Non-pigmented ciliary epithelial cell (primary cell): ENCODE results near the gene DNAL4.
A peak's percentile ranks its signal among the peaks of the same experiment; 100 is the strongest.
"Not testable (repeated sequence)": the region's sequence is repeated elsewhere in the genome, so short reads cannot be mapped to it uniquely, and the experiment has no call there.

Source experiments
- DNase-seq: peaks from one replicate; pipeline ENCODE4 v3.0.0-alpha.2; 2010; ENCODE audit warnings: low read depth

DNAL4 gene

DNA sequence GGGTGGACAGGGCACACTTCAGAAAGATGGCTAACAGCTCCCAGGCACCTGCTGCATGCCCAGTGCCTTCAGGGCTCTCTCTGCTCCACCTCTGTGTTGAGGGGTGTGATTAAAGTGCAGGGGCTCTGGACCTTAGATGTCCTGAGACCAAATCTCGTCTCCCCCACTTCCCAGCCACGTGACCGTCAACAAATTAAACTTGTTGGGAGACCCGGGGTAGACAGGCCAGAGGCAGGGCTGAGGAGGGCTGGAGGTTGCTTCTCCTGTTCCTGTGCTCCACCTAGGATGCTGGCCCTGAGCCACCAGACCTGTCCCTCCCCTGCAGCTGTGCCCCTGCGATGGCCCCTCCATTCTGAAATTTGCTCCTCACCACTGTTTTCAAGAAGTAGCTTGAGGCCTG is 32.9 kb upstream of the DNAL4 start:
- DNase-seq: no peak

DNA sequence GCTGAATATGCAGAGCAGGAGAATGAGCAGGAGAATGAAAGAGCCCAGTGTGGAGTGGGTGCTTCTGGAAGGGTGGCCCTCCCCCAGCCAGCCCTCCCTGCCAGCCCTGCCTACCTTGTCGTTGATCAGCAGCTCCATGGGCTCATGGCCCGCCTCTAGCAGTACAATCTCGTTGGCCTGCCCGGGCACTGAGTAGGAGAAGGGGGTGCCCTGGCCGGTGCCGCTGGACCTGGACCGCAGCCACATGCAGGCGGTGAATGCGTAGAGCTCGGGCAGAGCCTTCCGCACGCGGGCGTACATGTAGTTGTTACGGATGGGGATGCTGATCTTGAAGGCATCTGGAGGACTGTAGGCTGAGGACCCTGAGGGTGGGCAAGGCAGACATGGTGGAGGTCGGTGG is 32.4 kb upstream of the DNAL4 start:
- no peak for DNase-seq

DNA sequence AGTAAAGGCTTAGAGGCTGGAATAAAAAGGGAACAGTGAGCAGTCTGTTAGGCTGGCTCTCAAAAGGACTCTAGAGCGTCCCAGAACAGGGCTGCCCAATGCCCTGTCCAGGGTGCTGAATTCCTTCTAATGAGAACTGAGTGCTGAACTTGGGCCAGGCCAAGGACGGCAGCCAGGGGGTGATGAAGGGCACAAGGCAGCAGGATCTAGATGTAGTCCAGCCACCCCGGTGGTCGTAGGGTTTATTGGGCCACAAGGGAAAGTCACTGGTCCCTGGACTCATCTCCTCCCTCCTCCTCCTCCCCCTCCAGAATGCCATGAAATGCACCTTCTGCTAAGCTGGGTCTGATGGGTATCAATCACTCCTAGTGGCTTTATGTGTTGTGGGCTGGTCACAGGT is 30.6 kb upstream of the DNAL4 start:
- DNase-seq: peak; percentile 31

DNA sequence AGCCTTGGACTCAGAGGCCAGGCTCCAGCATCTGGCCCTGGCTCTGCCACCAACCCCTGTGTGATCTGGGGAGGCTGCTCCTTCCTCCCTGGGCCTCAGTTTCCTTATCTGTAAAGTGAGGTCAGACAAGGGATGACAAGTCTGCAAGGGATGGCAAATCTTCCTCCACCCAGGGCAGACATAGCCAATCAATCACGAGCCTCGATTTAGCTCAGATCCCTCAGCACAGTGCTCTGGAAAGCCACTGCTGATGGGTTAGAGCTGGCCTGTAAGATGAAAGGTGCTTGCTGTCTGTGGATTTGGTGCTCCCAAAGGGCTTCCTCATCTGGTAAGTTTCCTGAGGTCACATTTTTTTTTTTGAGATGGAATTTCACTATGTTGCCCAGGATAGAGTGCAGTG is 29.7 kb upstream of the DNAL4 start:
- DNase-seq: no peak

DNA sequence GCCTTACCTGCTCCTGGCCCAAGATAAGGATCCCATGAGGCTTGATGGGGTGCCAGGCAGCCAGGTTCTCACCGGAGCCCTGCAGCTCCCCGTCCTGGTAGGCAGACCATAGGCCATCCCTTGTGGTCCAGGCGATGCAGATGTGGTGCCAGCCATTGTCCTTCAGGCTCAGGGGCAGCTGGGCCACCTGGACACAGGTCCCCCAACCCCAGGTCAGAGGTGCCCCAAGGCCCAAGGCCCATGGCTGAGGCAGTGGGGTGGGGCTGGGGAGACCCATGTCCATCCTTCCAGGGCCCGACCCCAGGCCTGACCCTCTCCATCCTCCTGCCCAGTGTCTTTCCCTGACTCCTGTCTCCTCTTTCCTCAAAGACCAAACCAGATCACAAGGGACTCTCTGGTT is 29.1 kb upstream of the DNAL4 start:
- DNase-seq: no peak

DNA sequence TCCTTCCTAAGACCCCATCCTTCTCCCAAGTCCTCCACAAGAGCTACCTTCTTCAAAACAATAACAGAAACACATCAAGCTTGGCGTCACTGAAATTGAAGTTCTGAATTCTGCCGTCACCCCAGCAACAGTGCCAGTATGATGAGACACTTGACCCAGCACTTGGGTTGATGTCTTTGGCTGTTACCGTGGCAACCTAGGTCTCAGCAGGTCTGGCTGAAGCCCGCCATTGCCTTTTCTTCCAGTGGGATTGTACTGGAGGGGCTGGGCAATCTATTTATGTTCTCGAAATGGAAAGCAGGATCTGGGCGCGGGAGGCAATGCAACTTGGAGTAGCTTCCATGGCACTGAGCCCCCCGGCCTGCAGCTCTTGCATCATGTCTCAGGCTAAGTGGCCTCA is 26.1 kb upstream of the DNAL4 start:
- no peak for DNase-seq

DNA sequence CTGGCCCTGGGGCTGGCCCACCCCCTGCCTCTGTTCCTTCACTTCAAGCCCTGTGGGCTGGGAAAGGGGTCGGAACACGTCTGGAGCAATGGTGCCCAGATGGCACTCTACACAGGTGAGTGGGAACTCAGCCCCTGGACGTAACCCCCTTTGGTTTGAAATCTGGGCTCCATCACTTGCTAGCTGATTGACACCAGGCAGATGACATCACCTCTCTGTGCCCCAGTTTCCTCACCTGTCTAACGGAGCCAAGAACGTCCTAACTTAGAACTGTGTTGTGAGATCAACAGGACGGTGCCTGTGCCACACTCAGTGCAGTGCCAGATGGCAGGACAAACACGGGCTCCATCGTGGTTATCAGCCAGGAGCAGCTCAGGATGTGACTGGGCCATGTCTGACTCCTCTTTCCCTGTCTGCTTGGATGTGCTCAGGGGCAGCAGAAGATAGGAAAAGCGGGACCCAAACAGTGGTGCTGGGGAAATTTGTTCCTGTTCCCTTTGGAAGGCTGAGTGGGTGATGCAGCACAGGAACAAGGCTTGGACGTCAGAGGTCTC is 25.5 kb upstream of the DNAL4 start:
- no peak for DNase-seq

DNA sequence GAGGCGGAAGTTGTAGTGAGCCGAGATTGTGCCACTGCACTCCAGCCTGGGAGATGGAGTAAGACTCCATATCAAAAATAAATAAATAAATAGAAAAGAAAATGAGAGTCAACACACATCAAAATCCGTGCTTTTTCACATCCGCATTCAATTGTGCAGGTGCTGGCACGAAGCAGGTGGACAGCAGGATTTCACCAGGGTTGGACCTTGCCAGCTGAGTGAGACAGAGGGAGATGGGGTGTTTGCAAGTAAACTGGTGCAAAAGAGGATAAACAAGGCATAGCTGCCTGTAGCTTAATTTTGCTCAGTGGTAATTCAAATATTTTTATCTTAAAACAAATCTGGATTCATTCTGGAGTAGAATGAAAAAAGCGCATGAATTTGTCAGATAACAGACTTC is 23.3 kb upstream of the DNAL4 start:
- no peak for DNase-seq

DNA sequence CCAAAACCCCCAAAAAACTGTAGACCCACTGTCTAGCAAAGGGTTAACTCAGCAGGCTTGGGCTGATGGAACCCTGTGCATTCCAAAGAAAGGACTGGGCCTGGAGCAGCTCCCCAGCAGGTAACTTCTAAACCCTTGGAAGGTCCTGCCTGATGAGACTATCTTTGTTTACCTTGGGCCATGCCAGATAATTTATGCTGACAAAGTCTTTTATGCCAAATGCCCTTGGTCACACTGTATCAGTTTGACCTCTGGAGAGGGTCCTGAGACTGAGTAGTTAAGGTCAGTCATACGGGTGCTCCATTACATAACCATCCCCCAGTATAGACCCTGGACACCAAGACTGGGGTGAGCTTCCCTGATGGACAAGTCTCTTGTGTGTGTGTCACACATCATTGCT is 21.9 kb upstream of the DNAL4 start:
- DNase-seq: no peak

DNA sequence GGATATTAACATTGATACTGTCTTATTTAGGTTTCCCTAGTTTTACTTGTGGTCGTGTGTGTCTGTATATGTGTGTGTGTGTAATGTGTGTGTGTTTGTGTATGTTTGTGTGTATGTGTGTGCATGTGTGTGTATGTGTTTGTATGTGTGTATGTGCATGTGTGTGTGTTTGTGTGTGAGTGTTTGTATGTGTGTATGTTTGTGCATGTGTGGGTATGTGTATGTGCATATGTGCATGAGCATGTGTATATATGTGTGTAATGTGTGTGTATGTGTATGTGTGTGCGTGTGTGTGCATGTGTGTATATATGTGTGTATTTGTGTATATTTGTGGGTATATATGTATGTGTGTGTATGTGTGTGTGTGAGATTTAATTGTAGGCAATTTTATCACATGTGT is 17.3 kb upstream of the DNAL4 start:
- DNase-seq: no peak

DNA sequence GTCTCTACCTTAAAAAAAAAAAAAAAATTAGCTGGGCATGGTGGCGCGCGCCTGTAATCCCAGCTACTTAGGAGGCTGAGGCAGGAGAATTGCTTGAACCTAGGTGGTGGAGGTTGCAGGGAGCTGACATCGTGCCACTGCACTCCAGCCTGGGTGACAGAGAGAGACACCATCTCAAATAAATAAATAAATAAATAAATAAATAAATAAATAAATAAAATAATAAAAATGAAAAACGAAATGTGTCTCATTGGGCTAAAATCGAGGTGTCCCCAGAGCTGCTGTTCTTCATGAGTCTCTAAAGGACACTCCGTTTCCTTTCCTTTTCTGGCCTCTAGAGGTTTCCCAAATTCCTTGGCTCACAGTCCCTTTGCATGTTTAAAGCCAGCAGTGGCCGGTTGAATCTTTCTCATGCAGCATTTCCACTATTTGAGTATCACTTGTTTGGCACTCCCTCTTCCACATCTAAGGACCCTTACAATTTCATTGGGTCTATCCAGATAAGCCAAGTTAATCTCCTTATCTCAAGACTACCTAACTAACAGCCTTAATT is 11.2 kb upstream of the DNAL4 start:
- not testable (repeated sequence) for DNase-seq

DNA sequence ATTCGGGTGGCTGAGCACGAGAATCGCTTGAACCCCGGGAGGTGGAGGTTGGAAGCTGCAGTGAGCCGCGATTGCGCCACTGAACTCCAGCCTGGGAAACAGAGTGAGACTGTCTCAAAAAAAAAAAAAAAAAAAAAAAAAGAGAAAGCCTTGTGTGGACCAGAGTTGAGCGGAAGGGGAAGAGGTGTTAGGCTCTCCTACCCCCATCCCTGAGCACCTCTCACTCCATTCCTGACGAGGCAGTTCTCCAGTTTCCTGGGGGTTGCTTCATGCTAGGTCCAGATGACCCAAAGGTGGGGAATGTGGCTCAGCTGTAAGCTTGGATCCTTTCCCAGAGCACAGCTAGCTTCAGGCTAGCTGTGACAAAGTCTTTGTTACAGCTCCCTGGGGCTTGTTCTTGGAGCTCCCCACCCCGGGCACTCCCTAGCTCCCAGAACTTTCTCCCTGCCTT is 8.8 kb upstream of the DNAL4 start:
- DNase-seq: peak; percentile 82

DNA sequence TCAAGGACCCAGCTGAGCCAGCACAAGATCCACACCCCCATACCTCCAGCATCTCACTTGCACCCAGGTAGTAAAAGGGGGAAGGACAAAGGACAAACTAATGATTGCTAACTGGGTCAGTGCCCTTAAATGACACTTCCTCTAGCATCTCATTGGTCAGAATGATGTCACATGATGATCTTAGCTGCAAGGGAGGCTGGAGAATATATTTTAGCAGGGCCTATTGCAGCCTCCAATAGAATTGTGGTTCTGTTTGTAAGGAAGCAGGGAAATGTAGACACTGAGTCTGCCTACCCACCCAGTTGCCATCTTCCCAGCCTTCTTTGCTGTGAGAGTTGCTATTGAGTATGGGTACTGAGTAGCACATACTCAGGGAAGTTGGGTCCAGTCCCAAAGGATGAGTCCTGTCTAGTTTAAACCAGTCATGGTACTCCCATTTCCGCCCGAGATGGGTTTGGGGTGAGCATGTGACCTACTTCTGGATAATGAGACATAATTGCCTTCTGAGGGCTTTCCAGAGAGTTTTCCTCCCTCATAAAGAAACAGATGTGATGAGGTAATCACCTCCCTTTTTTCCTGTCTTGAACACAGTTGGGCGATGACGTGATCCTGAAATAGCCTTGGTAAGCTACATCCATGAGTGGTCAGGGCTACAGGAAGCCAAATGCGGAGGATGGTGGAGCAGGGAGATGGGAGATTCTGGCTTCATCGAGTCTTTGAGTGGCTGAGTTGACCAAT is 5.5 kb upstream of the DNAL4 start:
- DNase-seq: no peak

DNA sequence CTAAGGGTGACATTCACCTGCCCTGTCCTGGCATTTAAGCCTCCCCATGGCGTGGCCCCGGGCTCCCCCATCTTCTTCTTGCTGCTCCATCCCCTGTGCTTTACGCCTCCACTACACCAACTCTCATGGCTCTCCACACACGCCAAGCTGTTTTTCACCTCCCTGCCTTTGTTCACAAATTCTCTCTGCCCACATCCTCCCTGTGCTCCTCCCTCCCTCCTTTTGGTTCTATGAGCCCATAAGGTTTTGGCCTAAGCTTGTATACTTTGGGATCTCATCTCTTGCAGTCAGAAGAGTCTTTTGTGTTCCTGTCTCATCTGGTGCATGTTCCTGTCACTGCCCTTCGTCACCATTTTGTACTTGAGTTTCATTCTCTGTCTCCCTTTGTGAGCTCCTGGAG is 4.6 kb upstream of the DNAL4 start:
- no peak for DNase-seq

DNA sequence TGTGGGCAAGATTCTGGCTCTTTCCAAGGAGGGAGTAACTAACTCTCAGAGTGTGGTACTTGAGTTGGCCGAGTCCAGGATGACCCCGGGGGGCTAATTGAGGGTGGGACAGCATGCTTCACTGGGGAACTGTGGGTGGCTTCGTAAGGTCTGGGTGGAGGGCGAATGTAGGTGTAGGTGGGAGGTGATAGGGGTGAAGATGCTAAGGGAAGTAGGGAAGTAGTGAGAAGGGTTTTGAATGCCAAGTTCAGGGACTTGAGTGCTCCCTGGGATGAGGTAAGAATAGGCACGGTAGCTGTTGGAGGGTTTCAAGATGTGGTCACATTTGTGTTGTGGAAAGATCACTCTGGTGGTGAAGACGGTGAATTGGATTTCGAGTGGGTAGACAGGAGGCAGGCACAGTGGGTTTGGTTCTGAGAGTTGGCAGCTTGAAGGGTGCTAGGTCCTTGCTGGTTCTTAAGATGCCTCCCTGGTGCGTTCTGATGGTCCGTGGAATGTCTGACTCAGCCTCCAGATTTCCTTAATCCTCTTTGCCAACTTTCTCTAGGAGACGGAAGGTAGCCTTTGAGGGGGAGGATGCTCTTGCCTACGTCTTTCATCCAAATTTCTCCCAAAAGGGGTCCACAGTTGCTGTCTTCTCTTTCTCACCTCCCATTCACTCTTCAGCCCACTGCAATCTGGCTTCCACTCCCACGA is 2.5 kb upstream of the DNAL4 start:
- DNase-seq: no peak

DNA sequence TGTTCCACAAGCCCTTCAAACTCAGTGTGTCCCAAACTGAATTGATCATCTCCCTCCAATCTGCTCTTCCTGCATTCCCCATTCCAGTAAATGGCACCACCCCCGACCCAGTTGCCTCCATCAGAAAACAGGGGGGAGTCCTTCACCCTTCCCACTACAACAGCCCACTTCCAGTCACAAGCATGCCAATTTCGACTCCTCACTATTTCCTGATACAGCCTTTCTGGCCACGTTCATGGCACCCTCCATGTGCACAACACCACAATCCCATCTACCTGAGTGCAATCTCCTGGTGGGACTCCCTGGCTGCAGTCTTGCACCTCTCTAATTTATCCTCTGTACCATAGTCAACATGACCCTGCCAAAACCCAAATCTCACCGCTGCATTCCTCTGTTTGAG is 1.6 kb upstream of the DNAL4 start:
- DNase-seq: no peak

DNA sequence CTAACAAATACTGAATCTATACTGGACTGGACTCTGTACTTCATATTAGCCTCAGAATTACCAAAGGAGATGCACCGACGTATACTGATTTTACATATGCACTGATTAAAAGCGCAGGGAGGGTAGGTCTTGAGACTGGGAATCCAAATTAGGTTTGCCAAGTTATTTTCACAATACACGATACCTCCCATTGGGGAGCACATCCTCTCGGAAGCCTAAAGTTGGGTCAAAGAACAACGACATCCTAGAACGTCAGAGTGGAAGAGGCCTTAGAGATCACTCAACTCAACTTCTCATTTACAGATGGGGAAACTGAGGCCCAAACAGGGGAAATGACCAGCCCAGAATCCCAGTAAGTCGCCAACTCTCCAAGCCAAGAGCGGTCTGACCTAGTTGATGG is 626 bp downstream of the DNAL4 start:
- DNase-seq: no peak

DNA sequence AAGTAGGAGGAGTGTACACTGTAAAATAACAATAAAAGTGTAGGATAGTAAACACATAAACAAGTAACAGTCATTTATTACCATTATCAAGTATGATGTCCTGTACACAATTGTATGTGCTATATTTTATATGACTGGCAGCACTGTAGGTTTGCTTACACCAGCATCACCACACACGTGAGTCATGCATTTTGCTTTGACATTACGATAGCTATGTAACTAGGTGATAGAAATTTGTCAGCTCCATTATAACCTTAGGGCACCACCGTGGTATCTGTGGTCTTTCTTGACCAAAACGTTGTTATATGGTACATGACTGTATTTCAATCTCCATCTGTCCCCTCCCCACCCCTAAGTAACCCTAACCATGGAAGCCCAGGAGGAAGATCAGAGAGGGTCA is 1.1 kb downstream of the DNAL4 start:
- no peak for DNase-seq

DNA sequence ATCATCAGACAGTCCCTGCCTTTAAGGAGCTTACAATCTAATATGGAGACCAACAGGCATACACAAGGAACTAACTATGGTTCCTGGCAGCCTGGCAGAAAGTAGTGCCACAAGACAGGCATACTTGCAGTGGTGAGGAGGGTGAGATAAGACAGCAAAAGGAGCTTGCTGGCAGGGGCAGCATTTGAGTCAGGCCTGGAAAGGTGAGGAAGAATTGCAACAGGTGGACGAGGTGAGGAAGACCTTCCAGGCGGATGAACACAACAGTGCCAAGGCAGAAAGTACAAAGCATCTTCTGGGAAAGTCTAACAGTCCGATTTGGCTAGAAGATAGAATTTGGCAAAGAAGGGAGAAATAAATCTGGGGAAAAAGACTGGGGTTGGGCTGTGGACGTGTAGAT is 4.3 kb downstream of the DNAL4 start:
- no peak for DNase-seq

DNA sequence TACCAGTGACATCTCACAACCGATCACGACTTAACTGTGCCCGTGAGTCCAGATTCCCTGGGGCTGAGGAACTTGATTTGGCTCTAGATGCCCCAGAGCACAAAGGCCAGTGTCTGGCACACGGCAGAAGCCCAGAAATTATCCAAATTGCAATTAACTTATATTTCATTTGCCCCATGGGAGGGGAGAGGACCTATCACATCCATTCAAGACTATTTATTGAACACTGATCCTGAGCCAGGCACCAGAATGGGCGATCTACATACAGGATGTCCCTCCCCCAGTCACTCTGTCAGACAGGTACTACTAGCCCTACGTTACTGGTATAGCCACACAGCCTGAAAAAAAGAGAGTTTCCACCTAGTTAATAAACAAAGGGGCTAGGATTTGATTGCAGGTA is 5.1 kb downstream of the DNAL4 start:
- no peak for DNase-seq

DNA sequence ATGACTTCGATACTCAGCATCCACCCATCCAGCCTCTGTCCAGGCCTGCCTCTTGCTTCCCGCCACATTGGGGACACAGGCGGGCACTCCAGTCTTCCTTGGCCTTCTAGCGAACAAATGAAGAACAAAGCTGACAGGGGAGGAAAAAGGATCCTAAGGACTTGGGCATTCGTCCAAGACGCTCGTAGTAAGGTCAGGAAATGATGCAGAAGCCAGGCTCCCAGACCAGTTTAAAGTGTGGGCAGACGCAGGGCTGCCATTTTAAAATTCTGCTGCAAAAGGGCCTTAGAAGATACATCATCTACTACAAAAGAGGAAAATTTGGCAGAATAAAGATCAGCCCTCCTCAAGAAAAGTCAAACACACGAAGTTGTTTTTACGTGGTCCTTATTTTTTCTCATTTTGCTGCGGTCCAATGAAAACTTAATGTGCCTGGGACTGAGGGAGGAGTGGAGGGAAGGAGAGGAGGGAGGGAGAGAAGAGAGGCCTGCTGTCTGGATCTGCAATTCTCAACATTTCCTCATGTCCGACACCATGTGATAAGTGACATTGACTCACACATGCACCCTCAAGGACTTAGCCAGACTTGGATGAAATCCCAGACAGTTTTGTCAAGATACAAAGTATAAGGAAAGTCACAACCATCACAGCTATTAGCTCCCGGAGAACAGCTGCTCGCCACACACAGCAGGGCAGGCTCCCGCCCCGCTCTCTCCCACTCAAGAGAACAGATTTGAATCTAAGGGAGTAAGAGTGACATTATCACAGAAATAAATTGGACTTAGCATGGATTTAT is 5.7 kb downstream of the DNAL4 start:
- peak; percentile 83 for DNase-seq

DNA sequence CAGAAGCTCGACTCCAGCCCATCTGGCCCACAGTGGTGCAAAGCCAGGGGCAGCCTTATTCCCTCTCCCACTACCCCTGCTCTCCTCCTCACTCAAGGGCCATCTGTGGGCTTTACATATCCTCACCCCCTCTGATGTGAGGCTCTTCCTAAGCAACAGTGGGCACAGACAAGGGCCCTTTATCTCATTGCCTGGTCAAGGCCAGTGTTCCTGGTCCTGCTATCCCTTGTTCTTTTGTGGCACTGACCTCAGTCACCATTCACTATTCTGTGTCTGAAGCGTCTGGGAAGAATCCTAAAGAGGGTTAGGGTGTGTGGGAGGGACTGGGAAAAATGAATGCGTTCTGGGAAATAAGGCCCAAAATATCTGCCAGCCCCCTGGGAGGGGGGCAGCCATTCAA is 7.3 kb downstream of the DNAL4 start:
- DNase-seq: no peak

DNA sequence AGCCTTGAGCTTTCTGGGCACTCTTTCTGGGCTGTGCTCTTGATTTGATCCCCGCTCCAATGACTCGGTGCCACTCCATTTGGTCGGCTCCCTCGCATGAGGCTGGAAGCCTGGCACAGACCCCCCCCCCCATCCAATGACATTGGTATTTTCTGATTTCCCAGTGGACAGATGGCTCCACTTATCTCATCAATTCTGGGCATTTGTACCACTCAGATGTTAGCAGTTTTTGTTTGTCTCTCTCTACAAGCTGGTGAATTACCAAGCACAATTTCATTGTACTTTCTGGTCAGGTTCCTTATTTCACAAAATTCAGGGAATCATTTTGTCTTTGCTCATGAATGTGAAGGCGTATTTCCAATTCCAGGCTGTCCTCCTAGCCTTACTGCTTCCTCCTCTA is 9.1 kb downstream of the DNAL4 start:
- no peak for DNase-seq
